Transverse colon (tissue), 4 donors: ENCODE results near the gene TMEM108. TPM values are rescaled to one million over a fixed set of nuclear protein-coding genes. Genes with fewer than 3 reads are reported as not detected.

ENCODE experiments used
- DNase-seq: peaks from one replicate; pipeline ENCODE4 v3.0.0-alpha.2; 2019
- H3K27ac ChIP-seq, 4 donors: fragments of 200-600 bp; sonication (generic); 2 replicates each; pipeline ENCODE4 v1.5.1; 2016 to 2018; ENCODE audit warnings: inconsistent platforms in 4 of 4
- H3K27me3 ChIP-seq: fragments of 200-600 bp; sonication (generic); 2 replicates; pipeline ENCODE4 v1.5.1; 2017; ENCODE audit warnings: inconsistent platforms
- H3K36me3 ChIP-seq, 4 donors: fragments of 200-600 bp; sonication (generic); 2 replicates each; pipeline ENCODE4 v1.5.1; 2017 to 2019; ENCODE audit warnings: inconsistent platforms in 4 of 4
- H3K4me1 ChIP-seq, 4 donors: fragments of 200-600 bp; sonication (generic); 2 replicates each; pipeline ENCODE4 v1.5.1; 2017 to 2020; ENCODE audit warnings: inconsistent platforms in 4 of 4
- H3K4me3 ChIP-seq, 4 donors: fragments of 200-600 bp; sonication (generic); 1 replicate in 1 of 4; 2 replicates in 3 of 4; pipeline versions ENCODE4 v1.5.1 to v1.6.1; 2017 to 2019; ENCODE audit warnings: inconsistent platforms in 4 of 4
- H3K9me3 ChIP-seq, 2 donors: fragments of 200-600 bp; sonication (generic); 2 replicates each; pipeline ENCODE4 v1.5.1; 2017 to 2019; ENCODE audit warnings: inconsistent platforms in 2 of 2
- CTCF ChIP-seq, 5 experiments: fragments of 200-600 bp in 3 of 5; fragments of 450-650 bp in 2 of 5; sonication (generic) in 3 of 5; IDR thresholded peaks; 1 replicate in 2 of 5; 2 replicates in 3 of 5; pipeline ENCODE4 v1.5.1; 2016 to 2017; ENCODE audit warnings: antibody characterized with exemption in 5 of 5, inconsistent platforms in 3 of 5, mild to moderate bottlenecking in 2 of 5, moderate library complexity in 1 of 5
- EP300 ChIP-seq: sonication (generic); formaldehyde crosslinking; IDR thresholded peaks from one replicate; pipeline ENCODE4 v1.6.1; 2017; ENCODE audit warnings: antibody characterized with exemption, low read depth
- POLR2A ChIP-seq: fragments of 450-650 bp; IDR thresholded peaks from one replicate; pipeline ENCODE4 v1.6.1; 2016; ENCODE audit warnings: antibody characterized with exemption, mild to moderate bottlenecking, moderate library complexity
- POLR2AphosphoS5 ChIP-seq, 3 donors: sonication (generic); formaldehyde crosslinking; IDR thresholded peaks; one replicate each; pipeline ENCODE4 v1.6.1; 2016; ENCODE audit warnings: antibody characterized with exemption in 3 of 3
- WGBS, 2 donors: methylation state at CpG; one replicate each; pipeline ENCODE4 v1.1.5; 2018; ENCODE audit warnings: low coverage in 1 of 2; 5-methylcytosine and 5-hydroxymethylcytosine counted together
- in situ Hi-C, 4 donors: fragments of 200-750 bp; cut with MboI; loops; one replicate each; pipeline versions ENCODE4 v1.15.0 to v1.15.1; 2017; ENCODE audit warnings: low sequenced_read_pairs in 3 of 4, low pct_ligation_motif_present in 1 of 4, low pct_unique_long_range_greater_than_20kb in 1 of 4
- intact Hi-C: fragments of 100-400 bp; cut with DNase I; formaldehyde crosslinking; loops from one replicate; pipeline ENCODE4 v1.15.1; 2023; ENCODE audit warnings: low total_unique reads
- total RNA-seq, 4 donors: library from RNA; depleted of rRNA; stranded (reverse); fragments of >200 nt; gene quantifications; one replicate each; pipeline ENCODE4 v1.1.0, GENCODE V29; 2016

Gene TMEM108
- total RNA-seq, 4 donors from 2014 or later = 0.14 to 1.4 (median 0.80) TPM; not detected in 1

- Histone ChIP-seq H3K4me3 (no peak overlapping the region), H3K4me1 (no peaks in the 10 kb centered on the region), H3K9me3 (no peaks in the 10 kb centered on the region), H3K36me3 (no peaks in the 10 kb centered on the region), H3K27me3 (no peaks in the 10 kb centered on the region), H3K27ac (no peak overlapping the region)
- in situ Hi-C loops (no loop called here), intact Hi-C loops (no loop called here)
- TF ChIP-seq CTCF (IDR thresholded peaks at IDR 0.05) = no peak
- no peak for TF ChIP-seq POLR2AphosphoS5 (IDR thresholded peaks at IDR 0.05)
- WGBS, 2 donors = 85 to 90% methylated on average over 1 of the region's 1 CpG
- no peak for DNase-seq
Observed at GRCh38 chr3:133189893-133190292, 151.7 kb downstream of the TMEM108 start.

GRCh38 chr3:133191818-133192217, 153.6 kb downstream of the TMEM108 start:
- H3K27me3 ChIP-seq = no peaks in the 10 kb centered on the region
- in situ Hi-C loops (no loop called here), intact Hi-C loops (no loop called here)
- no peaks in the 10 kb centered on the region for H3K4me1 ChIP-seq
- H3K27ac ChIP-seq = no peak overlapping the region
- no peaks in the 10 kb centered on the region for H3K9me3 ChIP-seq
- WGBS, 2 donors = 58 to 75% methylated on average over 2 of the region's 2 CpGs
- H3K36me3 ChIP-seq = no peaks in the 10 kb centered on the region
- TF ChIP-seq EP300 (no peak), CTCF (IDR thresholded peaks at IDR 0.05) (no peak), POLR2AphosphoS5 (IDR thresholded peaks at IDR 0.05) (no peak), POLR2A (no peak)
- no peak overlapping the region for H3K4me3 ChIP-seq
- DNase-seq = no peak

GRCh38 chr3:133192363-133192945, 154.3 kb downstream of the TMEM108 start:
- Histone ChIP-seq H3K27ac (no peak overlapping the region), H3K4me3 (no peak overlapping the region), H3K36me3 (no peaks in the 10 kb centered on the region), H3K27me3 (no peaks in the 10 kb centered on the region), H3K4me1 (no peaks in the 10 kb centered on the region), H3K9me3 (no peaks in the 10 kb centered on the region)
- in situ Hi-C loops = no loop called here
- 76 to 77% methylated on average over 9 of the region's 9 CpGs for WGBS, 2 donors
- DNase-seq = no peak
- intact Hi-C loops = no loop called here
- TF ChIP-seq CTCF (IDR thresholded peaks at IDR 0.05) (no peak), POLR2A (no peak), EP300 (no peak), POLR2AphosphoS5 (IDR thresholded peaks at IDR 0.05) (no peak)

GRCh38 chr3:133192967-133193366, 154.8 kb downstream of the TMEM108 start:
- TF ChIP-seq CTCF (IDR thresholded peaks at IDR 0.05) = no peak
- no peak for TF ChIP-seq EP300
- no peak for TF ChIP-seq POLR2AphosphoS5 (IDR thresholded peaks at IDR 0.05)
- no peak for TF ChIP-seq POLR2A
- Histone ChIP-seq H3K4me1 (no peaks in the 10 kb centered on the region), H3K4me3 (no peak overlapping the region), H3K27me3 (no peaks in the 10 kb centered on the region), H3K36me3 (no peaks in the 10 kb centered on the region), H3K9me3 (no peaks in the 10 kb centered on the region), H3K27ac (no peak overlapping the region)
- intact Hi-C loops = no loop called here
- in situ Hi-C loops = no loop called here
- no peak for DNase-seq
